HL-60 (cell line): Measurements from ENCODE around the gene GPR153.

Source experiments
- DNase-seq, 2 experiments: peaks; one replicate each; pipeline ENCODE4 v3.0.0-alpha.2; 2010 to 2020; ENCODE audit warnings: low read depth in 1 of 2, low spot score in 1 of 2
- H3K27ac ChIP-seq: fragments of 250-450 bp; sonication (Bioruptor Pico); replicated peaks from 2 replicates; pipeline ENCODE4 v1.5.1; 2020; ENCODE audit warnings: mild to moderate bottlenecking, moderate library complexity
- H3K27me3 ChIP-seq: fragments of 250-450 bp; sonication (Bioruptor Pico); 2 replicates; pipeline ENCODE4 v1.5.1; 2021; ENCODE audit warnings: mild to moderate bottlenecking, moderate library complexity; ENCODE audit not compliant: insufficient read depth, poor library complexity, severe bottlenecking
- H3K4me3 ChIP-seq: replicated peaks from 2 replicates; pipeline ENCODE4 v1.5.1; 2011; ENCODE audit warnings: mild to moderate bottlenecking, control low read depth, low read length; ENCODE audit not compliant: insufficient read depth
- CTCF ChIP-seq: IDR thresholded peaks from one replicate; pipeline ENCODE4 v1.5.1; 2011; ENCODE audit warnings: low read length, control low read depth, inconsistent platforms; ENCODE audit not compliant: insufficient read depth
- GABPA ChIP-seq: IDR thresholded peaks from 2 replicates; pipeline ENCODE4 v1.6.1; 2012; ENCODE audit warnings: low read depth
- POLR2AphosphoS5 ChIP-seq: IDR thresholded peaks from 2 replicates; pipeline ENCODE4 v1.6.1; 2012; ENCODE audit warnings: low read depth
- REST ChIP-seq: IDR thresholded peaks from 2 replicates; pipeline ENCODE4 v1.6.1; 2012; ENCODE audit warnings: low read depth; ENCODE audit not compliant: insufficient replicate concordance
- SPI1 ChIP-seq: IDR thresholded peaks from 2 replicates; pipeline ENCODE4 v1.6.1; 2012; ENCODE audit warnings: low read depth, mild to moderate bottlenecking, borderline replicate concordance

Gene GPR153

GRCh38 chr1:6251681-6252373, 9.1 kb downstream of the GPR153 start:
- H3K4me3 ChIP-seq = no peak overlapping the region
- H3K27ac ChIP-seq = no peak overlapping the region
- peaks cover 30% of the 10 kb centered on the region for H3K27me3 ChIP-seq
- TF ChIP-seq POLR2AphosphoS5 = no peak
- TF ChIP-seq CTCF = no peak
- no peak for TF ChIP-seq SPI1
- TF ChIP-seq REST = no peak
- TF ChIP-seq GABPA = no peak
- no peak for DNase-seq

- no peak for DNase-seq
- Histone ChIP-seq H3K4me3 (no peak overlapping the region), H3K27ac (no peak overlapping the region), H3K27me3 (peaks cover 30% of the 10 kb centered on the region)
- no peak for TF ChIP-seq POLR2AphosphoS5
- no peak for TF ChIP-seq GABPA
- no peak for TF ChIP-seq SPI1
- TF ChIP-seq REST = no peak
- no peak for TF ChIP-seq CTCF
Observed at GRCh38 chr1:6251233-6251632, 9.7 kb downstream of the GPR153 start.

- no peak overlapping the region for H3K4me3 ChIP-seq
- no peak overlapping the region for H3K27ac ChIP-seq
- DNase-seq = no peak
- peaks cover 30% of the 10 kb centered on the region for H3K27me3 ChIP-seq
- no peak for TF ChIP-seq POLR2AphosphoS5
- no peak for TF ChIP-seq SPI1
- no peak for TF ChIP-seq GABPA
- TF ChIP-seq REST = no peak
- no peak for TF ChIP-seq CTCF
Observed at GRCh38 chr1:6249739-6250689, 10.9 kb downstream of the GPR153 start.
